GM12875 (cell line): ENCODE measurements around the gene PARP1.

Source experiments
- H3K4me3 ChIP-seq: one replicate; pipeline ENCODE4 v1.5.1; 2011; ENCODE audit warnings: low read depth, low read length, control low read depth
- CTCF ChIP-seq: IDR thresholded peaks from 2 replicates; pipeline ENCODE4 v1.5.1; 2011; ENCODE audit warnings: low read depth, mild to moderate bottlenecking, control low read depth, inconsistent platforms, low read length, moderate library complexity, borderline replicate concordance; ENCODE audit not compliant: insufficient read depth

PARP1 gene

GRCh38 chr1:226449823-226450222 is 41.9 kb upstream of the PARP1 start:
- no peak overlapping the region for H3K4me3 ChIP-seq
- TF ChIP-seq CTCF = no peak

- TF ChIP-seq CTCF = no peak
- no peak overlapping the region for H3K4me3 ChIP-seq
These were observed 40.2 kb upstream of the PARP1 start for GRCh38 chr1:226447932-226448665.

GRCh38 chr1:226446094-226446493 is 38.2 kb upstream of the PARP1 start:
- no peak for TF ChIP-seq CTCF
- no peak overlapping the region for H3K4me3 ChIP-seq

GRCh38 chr1:226444901-226445300 is 37.0 kb upstream of the PARP1 start:
- peak; percentile 52; the same call in 1 of the 2 replicates for TF ChIP-seq CTCF
- no peak overlapping the region for H3K4me3 ChIP-seq

GRCh38 chr1:226443439-226443838 is 35.5 kb upstream of the PARP1 start:
- H3K4me3 ChIP-seq = no peak overlapping the region
- no peak for TF ChIP-seq CTCF

- H3K4me3 ChIP-seq = no peak overlapping the region
These were observed 35.1 kb upstream of the PARP1 start for GRCh38 chr1:226443033-226443432.

More at GRCh38 chr1:226443033-226443432, 35.1 kb upstream of the PARP1 start:
- TF ChIP-seq CTCF = no peak
